ENCODE measurements around the gene PPP1R11.

GRCh38 chr6:30041221-30041620 lies 25.8 kb upstream of the PPP1R11 start:
- TF ChIP-seq YY1 (IDR thresholded peaks at IDR 0.05; ENCODE audit: insufficient read depth, insufficient replicate concordance, low read depth, low read length) (no peak), SNAPC5 (CRISPR knock-in tag; IDR thresholded peaks at IDR 0.05; ENCODE audit: borderline replicate concordance) (no peak), FLYWCH1 (CRISPR knock-in tag; IDR thresholded peaks at IDR 0.05) (no peak), NFAT5 (CRISPR knock-in tag; IDR thresholded peaks at IDR 0.05) (no peak), EP300 (IDR thresholded peaks at IDR 0.05; ENCODE audit: low read depth in 2 of 2, low read length in 2 of 2) (no peak), EP300 (CRISPR knock-in tag; IDR thresholded peaks at IDR 0.05; ENCODE audit: borderline replicate concordance) (no peak), ATF6 (CRISPR knock-in tag; conservative IDR thresholded peaks at IDR 0.05) (no peak), ZNF576 (CRISPR knock-in tag; IDR thresholded peaks at IDR 0.05) (no peak)
